Activated CD4-positive, alpha-beta T cell treated with anti-CD3 and anti-CD28 coated beads, Interleukin-2, Interleukin-6, amounts not matched to agents 100 ng/mL and 50 ng/mL, durations not matched to agents 16 hours and 8 hours (primary cell): ENCODE data around the gene DHRS3.
"Not testable (repeated sequence)": the region's sequence is repeated elsewhere in the genome, so short reads cannot be mapped to it uniquely, and the experiment has no call there.

Source experiments
- DNase-seq: peaks from one replicate; pipeline ENCODE4 v3.0.0-alpha.2; 2020

The DHRS3 gene

GRCh38 chr1:12617901-12618660 is at the start of gene DHRS3:
Gene DHRS3, minus strand, starts transcription at chr1:12618210. Its CDS starts 862 bp downstream, at chr1:12617348.
- peak; percentile 74 for DNase-seq

- DNase-seq: no peak
Observed at GRCh38 chr1:12666141-12666735, 48.2 kb upstream of the DHRS3 start.

- no peak for DNase-seq
Observed at GRCh38 chr1:12665511-12665910, 47.5 kb upstream of the DHRS3 start.

GRCh38 chr1:12662556-12662955 is 44.5 kb upstream of the DHRS3 start:
- no peak for DNase-seq

- no peak for DNase-seq
Observed at GRCh38 chr1:12661606-12662219, 43.7 kb upstream of the DHRS3 start.

GRCh38 chr1:12658531-12659453 is 40.8 kb upstream of the DHRS3 start:
- DNase-seq: peak; percentile 84

- not testable (repeated sequence) for DNase-seq
Observed at GRCh38 chr1:12657885-12658512, 40.0 kb upstream of the DHRS3 start.

GRCh38 chr1:12657060-12657884 is 39.3 kb upstream of the DHRS3 start:
- no peak for DNase-seq

- no peak for DNase-seq
Observed at GRCh38 chr1:12656575-12656974, 38.6 kb upstream of the DHRS3 start.

- DNase-seq: no peak
Observed at GRCh38 chr1:12654657-12655056, 36.6 kb upstream of the DHRS3 start.

GRCh38 chr1:12654004-12654567 is 36.1 kb upstream of the DHRS3 start:
- no peak for DNase-seq

- no peak for DNase-seq
Observed at GRCh38 chr1:12649971-12650421, 32.0 kb upstream of the DHRS3 start.

GRCh38 chr1:12648741-12649140 is 30.7 kb upstream of the DHRS3 start:
- DNase-seq: no peak

- DNase-seq: not testable (repeated sequence)
Observed at GRCh38 chr1:12645401-12645800, 27.4 kb upstream of the DHRS3 start.

- DNase-seq: no peak
Observed at GRCh38 chr1:12644829-12645228, 26.8 kb upstream of the DHRS3 start.

GRCh38 chr1:12644237-12644636 is 26.2 kb upstream of the DHRS3 start:
- DNase-seq: no peak

- no peak for DNase-seq
Observed at GRCh38 chr1:12643785-12644184, 25.8 kb upstream of the DHRS3 start, which contains the start of gene AADACL4. Gene AADACL4, plus strand, starts transcription at chr1:12644085. Its CDS starts 462 bp downstream, at chr1:12644547.

- no peak for DNase-seq
Observed at GRCh38 chr1:12643079-12643478, 25.1 kb upstream of the DHRS3 start.

- no peak for DNase-seq
Observed at GRCh38 chr1:12640958-12641272, 22.9 kb upstream of the DHRS3 start.

GRCh38 chr1:12640237-12640957 is 22.4 kb upstream of the DHRS3 start:
- DNase-seq: no peak

- no peak for DNase-seq
Observed at GRCh38 chr1:12637693-12638092, 19.7 kb upstream of the DHRS3 start.
